ENCODE measurements around the gene TBCA.

Gene TBCA

GRCh38 chr5:77670526-77670925 is 105.6 kb downstream of the TBCA start:
- Histone ChIP-seq H3K9me2 (replicated peaks; ENCODE audit: control insufficient read depth, low read length) (no peaks in the 10 kb centered on the region; the same call in 1 of the 2 replicates), H3K9me3 (ENCODE audit: control insufficient read depth, insufficient read depth, low read length) (peaks cover 4% of the 10 kb centered on the region; the same call in 1 of the 2 replicates), H4K20me1 (ENCODE audit: control insufficient read depth, insufficient read depth, low read depth, low read length) (no peaks in the 10 kb centered on the region), H3K27ac (ENCODE audit: low read depth, low read length) (no peak overlapping the region), H3F3A (ENCODE audit: control insufficient read depth, insufficient read depth) (no peaks in the 10 kb centered on the region), H3K79me2 (ENCODE audit: control insufficient read depth, low read length) (no peaks in the 10 kb centered on the region), H3K4me3 (ENCODE audit: low read length) (no peak overlapping the region), H3K4me1 (ENCODE audit: control insufficient read depth, low read length) (no peaks in the 10 kb centered on the region), H3K4me2 (ENCODE audit: low read length) (no peak overlapping the region), H3K36me3 (ENCODE audit: control insufficient read depth, low read length) (no peaks in the 10 kb centered on the region), H3K27me3 (ENCODE audit: control insufficient read depth, low read length) (0 out of 2 replicates have a peak, but pooled peaks cover 3% of the 10 kb centered on the region)
- TF ChIP-seq CTCF (IDR thresholded peaks at IDR 0.05; ENCODE audit: low read depth, low read length, poor library complexity, severe bottlenecking), result no peak

DNA sequence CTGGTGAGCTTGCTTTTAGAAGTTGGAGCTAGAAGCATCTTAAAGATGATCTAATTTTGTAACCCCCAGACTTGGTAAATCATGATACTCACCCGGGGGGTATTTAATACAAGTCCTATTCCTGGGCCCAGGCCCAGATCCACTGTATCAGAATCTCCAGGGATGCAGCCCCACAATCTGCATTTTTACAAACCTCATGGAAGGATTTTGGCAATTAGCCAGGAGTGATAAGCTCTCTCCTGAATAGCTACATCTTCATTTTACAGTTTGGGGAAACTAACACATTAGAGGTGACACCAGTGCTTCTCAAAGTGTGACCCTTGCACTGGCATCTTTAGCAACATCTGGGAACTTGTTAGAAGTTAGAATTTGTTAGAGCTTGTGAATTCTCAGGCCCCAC is 106.5 kb downstream of the TBCA start:
- H3K27ac ChIP-seq (ENCODE audit: low read depth, low read length), result no peak overlapping the region
- H3K4me1 ChIP-seq (ENCODE audit: control insufficient read depth, low read length), result no peaks in the 10 kb centered on the region
- no peaks in the 10 kb centered on the region for H3K36me3 ChIP-seq (ENCODE audit: control insufficient read depth, low read length)
- H3K9me2 ChIP-seq (replicated peaks; ENCODE audit: control insufficient read depth, low read length), result no peaks in the 10 kb centered on the region; the same call in 1 of the 2 replicates
- H3K4me2 ChIP-seq (ENCODE audit: low read length), result no peak overlapping the region
- H3K27me3 ChIP-seq (ENCODE audit: control insufficient read depth, low read length), result 0 out of 2 replicates have a peak, but pooled peaks cover 3% of the 10 kb centered on the region
- H3K4me3 ChIP-seq (ENCODE audit: low read length), result no peak overlapping the region
- no peaks in the 10 kb centered on the region for H4K20me1 ChIP-seq (ENCODE audit: control insufficient read depth, insufficient read depth, low read depth, low read length)
- no peaks in the 10 kb centered on the region for H3F3A ChIP-seq (ENCODE audit: control insufficient read depth, insufficient read depth)
- no peaks in the 10 kb centered on the region for H3K79me2 ChIP-seq (ENCODE audit: control insufficient read depth, low read length)
- TF ChIP-seq CTCF (IDR thresholded peaks at IDR 0.05; ENCODE audit: low read depth, low read length, poor library complexity, severe bottlenecking) (no peak), EZH2phosphoT487 (IDR thresholded peaks at IDR 0.05; ENCODE audit: borderline replicate concordance, low read length) (no peak)
- H3K9me3 ChIP-seq (ENCODE audit: control insufficient read depth, insufficient read depth, low read length), result no peaks in the 10 kb centered on the region

GRCh38 chr5:77663090-77663863 is 112.9 kb downstream of the TBCA start:
- Histone ChIP-seq H3K27me3 (ENCODE audit: control insufficient read depth, low read length) (0 out of 2 replicates have a peak, but pooled peaks cover 2% of the 10 kb centered on the region), H3K36me3 (ENCODE audit: control insufficient read depth, low read length) (no peaks in the 10 kb centered on the region), H3K27ac (ENCODE audit: low read depth, low read length) (no peak overlapping the region), H3F3A (ENCODE audit: control insufficient read depth, insufficient read depth) (no peaks in the 10 kb centered on the region), H3K4me3 (ENCODE audit: low read length) (no peak overlapping the region), H3K4me2 (ENCODE audit: low read length) (no peak overlapping the region), H3K79me2 (ENCODE audit: control insufficient read depth, low read length) (no peaks in the 10 kb centered on the region), H3K9me3 (ENCODE audit: control insufficient read depth, insufficient read depth, low read length) (no peaks in the 10 kb centered on the region), H3K4me1 (ENCODE audit: control insufficient read depth, low read length) (no peaks in the 10 kb centered on the region), H3K9me2 (replicated peaks; ENCODE audit: control insufficient read depth, low read length) (no peaks in the 10 kb centered on the region), H4K20me1 (ENCODE audit: control insufficient read depth, insufficient read depth, low read depth, low read length) (no peaks in the 10 kb centered on the region)
- TF ChIP-seq CTCF (IDR thresholded peaks at IDR 0.05; ENCODE audit: low read depth, low read length, poor library complexity, severe bottlenecking) (no peak), EZH2phosphoT487 (IDR thresholded peaks at IDR 0.05; ENCODE audit: borderline replicate concordance, low read length) (no peak)
